GM13977 (cell line): ENCODE data around the gene PBX4.

Experiments used
- DNase-seq: peaks from one replicate; pipeline ENCODE4 v3.0.0; 2012; ENCODE audit warnings: low spot score
- CTCF ChIP-seq: IDR thresholded peaks from 2 replicates; pipeline ENCODE4 v1.5.1; 2012; ENCODE audit warnings: mild to moderate bottlenecking, control low read depth; ENCODE audit not compliant: insufficient read depth; ENCODE audit errors: extremely low read depth, missing control alignments
- in situ Hi-C: fragments of 300-500 bp; cut with MboI; formaldehyde crosslinking; loops from one replicate; pipeline ENCODE4 v1.12.0; 2022; ENCODE audit warnings: low sequenced_read_pairs, low pct_unique_long_range_greater_than_20kb, mixed read lengths, inconsistent platforms; ENCODE audit not compliant: unreplicated experiment

PBX4 gene

GRCh38 chr19:19633711-19634515 is 15.4 kb upstream of the PBX4 start:
- no peak for DNase-seq
- TF ChIP-seq CTCF: no peak
- in situ Hi-C loops: no loop called here

DNA sequence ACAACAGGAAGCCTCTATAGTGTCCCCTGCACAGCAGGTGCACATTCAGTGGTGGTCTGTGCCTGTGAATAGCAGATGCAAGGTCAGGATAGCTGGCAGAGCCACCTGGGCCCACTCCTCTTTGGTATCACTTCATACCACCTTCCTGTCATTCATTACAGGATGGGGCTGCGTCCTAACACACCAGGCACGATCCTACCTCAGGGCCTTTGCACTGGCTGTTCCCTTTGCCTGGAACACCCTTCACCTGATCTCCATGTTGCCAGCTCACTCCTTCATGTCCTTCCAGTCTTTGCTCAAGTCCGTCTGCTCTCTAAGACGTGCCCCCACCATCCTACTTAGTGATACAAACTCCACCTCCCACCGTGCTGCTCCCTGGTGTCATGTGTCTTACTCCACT is 14.2 kb upstream of the PBX4 start:
- in situ Hi-C loops: no loop called here
- no peak for DNase-seq
- TF ChIP-seq CTCF: no peak

DNA sequence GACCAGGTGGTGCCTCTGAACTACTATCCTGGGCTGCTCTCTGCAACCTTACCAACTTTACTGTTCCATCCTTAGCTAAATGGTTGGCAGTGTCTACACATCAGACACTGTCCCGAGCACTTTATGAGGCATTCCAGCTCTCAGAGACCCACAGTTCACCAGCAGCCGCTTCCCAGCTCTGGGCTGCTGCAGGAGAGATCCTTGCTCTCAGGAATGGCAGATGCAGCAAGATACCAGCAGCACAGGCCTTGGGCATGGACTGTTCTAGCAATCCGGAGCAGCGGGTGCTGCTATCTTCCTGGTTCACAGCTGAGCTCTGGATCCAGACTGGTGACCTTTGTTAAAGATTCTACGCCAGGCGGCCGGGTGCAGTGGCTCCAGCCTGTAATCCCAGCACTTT is 12.9 kb upstream of the PBX4 start:
- in situ Hi-C loops: no loop called here
- TF ChIP-seq CTCF: no peak
- no peak for DNase-seq

- DNase-seq: no peak
- in situ Hi-C loops: no loop called here
- TF ChIP-seq CTCF: no peak
Measured at GRCh38 chr19:19630426-19630825, 11.9 kb upstream of the PBX4 start.

DNA sequence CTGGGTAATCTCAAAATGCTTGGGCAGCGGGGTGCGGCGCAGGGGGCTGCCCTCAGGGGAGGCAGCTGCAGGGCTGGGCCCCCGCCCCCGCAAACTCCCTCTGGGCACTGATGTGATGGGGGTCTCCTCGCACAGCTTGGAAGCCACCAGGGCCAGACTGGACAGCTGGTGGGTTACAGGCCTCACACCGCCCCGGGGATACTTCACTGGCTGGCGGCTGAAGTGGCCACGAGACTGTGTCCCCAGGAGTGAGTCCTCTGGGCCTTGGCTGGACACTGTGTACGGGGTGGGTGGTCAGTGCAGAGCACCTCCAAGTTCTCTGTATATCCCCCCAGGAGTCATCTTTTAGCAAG is 11.6 kb upstream of the PBX4 start:
- TF ChIP-seq CTCF: no peak
- in situ Hi-C loops: no loop called here
- DNase-seq: no peak

GRCh38 chr19:19628501-19629134 is 10.1 kb upstream of the PBX4 start:
- no peak for TF ChIP-seq CTCF
- peak; percentile 79 for DNase-seq
- in situ Hi-C loops: no loop called here
